ENCODE results near the gene MDM2.
A peak's percentile ranks its signal among the peaks of the same experiment; 100 is the strongest.

MDM2 gene

DNA sequence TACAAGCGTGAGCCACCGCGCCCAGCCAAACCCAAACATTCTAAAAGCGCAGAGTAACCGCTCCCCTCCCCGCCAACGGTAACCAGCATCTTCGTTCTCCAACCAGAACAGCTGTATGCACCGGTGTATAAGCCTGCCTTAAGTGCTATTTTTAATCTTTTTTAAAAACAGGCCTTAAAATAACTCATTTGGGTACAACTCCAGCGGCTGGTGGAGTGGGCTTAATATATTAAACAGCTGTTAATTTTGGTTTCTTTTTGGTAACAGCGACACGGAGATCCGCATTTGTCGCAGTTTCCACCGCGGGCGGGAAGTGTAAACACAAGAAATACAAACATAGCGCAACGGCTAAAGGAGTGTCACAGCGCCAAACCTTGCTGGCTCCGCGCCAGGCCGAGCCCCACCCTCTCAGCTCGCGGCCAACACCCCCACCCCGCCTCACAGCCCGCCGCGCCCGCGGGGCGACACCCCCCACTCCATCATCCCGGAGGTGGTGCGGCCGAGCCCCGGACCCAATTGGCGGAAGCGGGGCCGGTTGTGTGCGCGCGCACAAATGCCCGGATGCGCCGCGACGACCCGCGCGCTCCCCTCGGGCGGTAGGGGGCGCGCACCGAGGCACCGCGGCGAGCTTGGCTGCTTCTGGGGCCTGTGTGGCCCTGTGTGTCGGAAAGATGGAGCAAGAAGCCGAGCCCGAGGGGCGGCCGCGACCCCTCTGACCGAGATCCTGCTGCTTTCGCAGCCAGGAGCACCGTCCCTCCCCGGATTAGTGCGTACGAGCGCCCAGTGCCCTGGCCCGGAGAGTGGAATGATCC is at the start of gene MDM2:
MDM2 (plus strand) TSS at position 602 of the 812 bp plus-strand sequence. CDS start 301 bp downstream, outside the sequence.
- peaks cover 10% of the 10 kb centered on the region for H3K4me1 ChIP-seq (ENCODE audit: control insufficient read depth, low read depth, low read length)
- H3K27me3 ChIP-seq (ENCODE audit: control insufficient read depth, insufficient read depth, low read length), result no peaks in the 10 kb centered on the region
- peak within 1 kb of the TSS; percentile 100 for H3K9ac ChIP-seq (ENCODE audit: low read length)

GRCh38 chr12:68759852-68760251 is 48.1 kb upstream of the MDM2 start:
- H3K9me3 ChIP-seq (ENCODE audit: control insufficient read depth, low read depth, low read length), result no peaks in the 10 kb centered on the region
- no peak overlapping the region for H3K9ac ChIP-seq (ENCODE audit: low read length)
- H3K4me1 ChIP-seq (ENCODE audit: control insufficient read depth, low read depth, low read length), result no peaks in the 10 kb centered on the region
- H3K27ac ChIP-seq (ENCODE audit: low read length), result no peak overlapping the region
- no peak overlapping the region for H3K4me3 ChIP-seq (ENCODE audit: low read length)
- H3K27me3 ChIP-seq (ENCODE audit: control insufficient read depth, insufficient read depth, low read length), result no peaks in the 10 kb centered on the region
- H3K36me3 ChIP-seq (ENCODE audit: control insufficient read depth, low read depth, low read length), result peaks cover 20% of the 10 kb centered on the region

More for the DNA sequence above, at the start of gene MDM2:
- Histone ChIP-seq H3K4me3 (ENCODE audit: low read length) (peak within 1 kb of the TSS; percentile 76), H3K36me3 (ENCODE audit: control insufficient read depth, low read depth, low read length) (peaks cover 15% of the 10 kb centered on the region), H3K27ac (ENCODE audit: low read length) (peak within 1 kb of the TSS; percentile 98), H3K9me3 (ENCODE audit: control insufficient read depth, low read depth, low read length) (no peaks in the 10 kb centered on the region)

DNA sequence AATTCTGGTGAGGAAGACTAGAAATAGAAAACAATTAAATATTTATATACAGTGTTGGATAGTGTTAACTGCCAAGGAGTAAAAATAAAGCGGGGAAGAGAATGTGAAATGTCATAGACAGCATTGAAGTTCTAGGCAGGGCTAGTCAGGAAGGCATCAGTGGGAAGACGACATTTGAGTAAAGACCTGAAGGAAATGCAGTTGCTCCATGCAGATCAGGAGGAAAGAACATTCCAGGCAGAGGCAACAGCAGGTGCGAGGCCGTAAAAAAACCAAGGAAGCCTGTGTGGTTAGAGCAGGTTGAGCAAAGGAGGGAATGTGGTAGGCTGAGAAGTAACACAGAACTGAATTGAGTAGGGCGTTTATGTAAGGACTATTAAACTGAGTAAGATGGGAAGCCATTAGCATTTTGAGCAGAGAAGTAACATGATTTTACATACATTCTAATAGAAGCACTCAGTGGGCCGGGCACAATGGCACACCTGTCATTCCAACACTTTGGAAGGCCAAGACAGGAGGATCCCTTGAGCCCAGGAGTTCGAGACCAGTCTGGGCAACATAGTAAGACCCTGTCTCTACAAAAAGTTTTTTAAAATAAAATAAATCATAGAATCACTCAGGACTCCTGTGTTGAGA is 47.1 kb upstream of the MDM2 start:
- no peak overlapping the region for H3K4me3 ChIP-seq (ENCODE audit: low read length)
- no peaks in the 10 kb centered on the region for H3K4me1 ChIP-seq (ENCODE audit: control insufficient read depth, low read depth, low read length)
- H3K9ac ChIP-seq (ENCODE audit: low read length), result no peak overlapping the region
- no peak overlapping the region for H3K27ac ChIP-seq (ENCODE audit: low read length)
- no peaks in the 10 kb centered on the region for H3K9me3 ChIP-seq (ENCODE audit: control insufficient read depth, low read depth, low read length)
- H3K27me3 ChIP-seq (ENCODE audit: control insufficient read depth, insufficient read depth, low read length), result no peaks in the 10 kb centered on the region
- H3K36me3 ChIP-seq (ENCODE audit: control insufficient read depth, low read depth, low read length), result peaks cover 11% of the 10 kb centered on the region

DNA sequence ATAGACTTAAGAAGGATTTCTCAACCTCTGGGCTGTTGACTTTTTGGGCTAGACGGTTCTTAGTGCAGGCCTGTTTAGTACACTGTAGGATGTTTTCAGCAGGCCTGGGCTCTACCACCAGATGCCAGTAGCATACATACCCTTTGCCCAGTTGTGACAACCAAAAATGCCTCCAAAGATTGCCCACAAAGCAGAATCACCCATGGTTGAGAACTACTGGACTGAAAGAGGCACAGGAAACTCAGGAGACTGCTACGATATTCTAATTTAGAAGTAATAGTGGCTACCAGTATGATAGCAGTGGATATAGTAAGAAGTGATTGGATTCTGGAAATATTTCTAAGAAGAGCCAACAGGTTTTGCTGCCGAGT is 46.5 kb upstream of the MDM2 start:
- no peaks in the 10 kb centered on the region for H3K27me3 ChIP-seq (ENCODE audit: control insufficient read depth, insufficient read depth, low read length)
- no peak overlapping the region for H3K4me3 ChIP-seq (ENCODE audit: low read length)
- H3K4me1 ChIP-seq (ENCODE audit: control insufficient read depth, low read depth, low read length), result no peaks in the 10 kb centered on the region
- no peaks in the 10 kb centered on the region for H3K9me3 ChIP-seq (ENCODE audit: control insufficient read depth, low read depth, low read length)
- peaks cover 8% of the 10 kb centered on the region for H3K36me3 ChIP-seq (ENCODE audit: control insufficient read depth, low read depth, low read length)
- no peak overlapping the region for H3K9ac ChIP-seq (ENCODE audit: low read length)
- H3K27ac ChIP-seq (ENCODE audit: low read length), result no peak overlapping the region

DNA sequence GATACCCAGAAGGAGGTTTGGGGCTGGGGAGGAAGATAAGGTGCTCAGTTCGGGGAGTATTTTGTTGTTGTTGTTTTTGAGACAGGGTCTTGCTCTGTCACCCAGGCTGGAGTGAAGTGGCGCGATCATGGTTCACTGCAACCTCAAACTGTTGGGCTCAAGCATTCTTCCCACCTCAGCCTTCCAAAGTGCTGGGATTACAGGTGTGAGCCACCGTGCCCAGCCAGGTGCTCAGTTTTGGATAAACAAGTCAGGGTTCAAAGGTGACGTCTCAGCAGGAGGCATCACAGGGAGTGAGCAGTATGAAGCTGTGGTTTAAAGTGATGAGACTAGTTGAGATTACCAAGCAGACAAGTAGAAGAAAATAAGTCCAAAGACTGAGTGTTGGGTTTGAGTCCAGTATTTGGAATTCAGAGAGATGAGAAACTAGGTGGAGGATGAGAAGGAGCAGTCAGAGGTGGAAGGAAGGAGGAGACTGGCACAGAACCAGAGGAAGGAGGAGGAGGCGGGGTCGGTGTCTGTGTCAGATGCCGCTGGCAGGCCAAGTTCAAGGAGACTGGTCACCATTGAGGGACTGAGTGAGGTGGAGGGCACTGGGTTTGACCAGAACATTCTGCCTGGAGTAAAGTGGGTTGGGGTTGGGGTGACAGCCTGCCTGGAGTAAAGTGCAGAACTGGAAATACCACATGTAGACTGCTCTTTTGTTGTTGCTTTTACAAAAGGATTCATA is 45.9 kb upstream of the MDM2 start:
- Histone ChIP-seq H3K27me3 (ENCODE audit: control insufficient read depth, insufficient read depth, low read length) (no peaks in the 10 kb centered on the region), H3K36me3 (ENCODE audit: control insufficient read depth, low read depth, low read length) (peaks cover 12% of the 10 kb centered on the region)

DNA sequence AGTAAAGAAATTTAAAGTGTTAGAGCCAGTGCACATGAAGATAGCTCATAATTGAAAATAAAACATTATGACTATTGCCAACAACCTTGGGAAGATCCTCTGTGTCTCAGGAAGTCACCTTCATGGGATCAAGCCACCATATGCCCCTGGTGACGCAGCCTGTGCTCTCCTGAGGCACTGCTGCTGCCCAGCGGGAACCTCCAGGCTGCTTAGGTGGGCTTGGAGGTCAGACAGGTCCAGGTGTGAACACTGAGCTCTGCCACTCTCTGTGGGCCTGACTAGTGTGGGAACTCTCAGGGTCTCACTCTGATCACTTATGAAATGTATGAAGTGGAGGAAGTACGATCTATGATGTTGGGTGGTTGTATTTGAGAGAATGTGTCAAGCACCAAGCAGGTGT is 45.3 kb upstream of the MDM2 start:
- Histone ChIP-seq H3K27ac (ENCODE audit: low read length) (no peak overlapping the region), H3K36me3 (ENCODE audit: control insufficient read depth, low read depth, low read length) (peaks cover 12% of the 10 kb centered on the region), H3K4me1 (ENCODE audit: control insufficient read depth, low read depth, low read length) (no peaks in the 10 kb centered on the region), H3K27me3 (ENCODE audit: control insufficient read depth, insufficient read depth, low read length) (no peaks in the 10 kb centered on the region), H3K4me3 (ENCODE audit: low read length) (no peak overlapping the region), H3K9ac (ENCODE audit: low read length) (no peak overlapping the region), H3K9me3 (ENCODE audit: control insufficient read depth, low read depth, low read length) (no peaks in the 10 kb centered on the region)

More for the DNA sequence above, 45.9 kb upstream of the MDM2 start:
- H3K4me1 ChIP-seq (ENCODE audit: control insufficient read depth, low read depth, low read length), result no peaks in the 10 kb centered on the region
- no peak overlapping the region for H3K4me3 ChIP-seq (ENCODE audit: low read length)
- H3K9ac ChIP-seq (ENCODE audit: low read length), result no peak overlapping the region
- H3K9me3 ChIP-seq (ENCODE audit: control insufficient read depth, low read depth, low read length), result no peaks in the 10 kb centered on the region
- H3K27ac ChIP-seq (ENCODE audit: low read length), result no peak overlapping the region

- no peaks in the 10 kb centered on the region for H3K27me3 ChIP-seq (ENCODE audit: control insufficient read depth, insufficient read depth, low read length)
Observed at GRCh38 chr12:68765696-68766095, 42.3 kb upstream of the MDM2 start.

DNA sequence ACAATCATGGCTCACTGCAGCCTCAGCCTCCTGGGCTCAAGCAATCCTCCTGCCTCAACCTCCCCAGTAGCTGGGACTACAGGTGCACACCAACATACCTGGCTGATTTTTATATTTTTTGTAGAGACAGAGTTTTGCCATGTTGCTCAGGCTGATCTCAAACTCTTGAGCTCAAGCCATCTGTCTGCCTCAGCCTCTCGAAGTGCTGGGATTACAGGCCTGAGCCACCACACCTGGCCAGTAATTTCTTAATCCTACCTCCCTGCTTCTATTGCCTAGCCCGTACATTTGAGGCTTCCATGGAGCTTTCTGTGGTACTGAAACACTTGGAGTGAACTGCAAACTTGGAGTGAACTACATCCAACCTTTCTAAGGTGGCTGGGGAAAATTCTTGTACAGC is 41.3 kb upstream of the MDM2 start:
- Histone ChIP-seq H3K4me1 (ENCODE audit: control insufficient read depth, low read depth, low read length) (no peaks in the 10 kb centered on the region), H3K9ac (ENCODE audit: low read length) (no peak overlapping the region), H3K9me3 (ENCODE audit: control insufficient read depth, low read depth, low read length) (no peaks in the 10 kb centered on the region), H3K36me3 (ENCODE audit: control insufficient read depth, low read depth, low read length) (peaks cover 4% of the 10 kb centered on the region), H3K4me3 (ENCODE audit: low read length) (no peak overlapping the region), H3K27me3 (ENCODE audit: control insufficient read depth, insufficient read depth, low read length) (no peaks in the 10 kb centered on the region), H3K27ac (ENCODE audit: low read length) (no peak overlapping the region)

More at GRCh38 chr12:68765696-68766095, 42.3 kb upstream of the MDM2 start:
- H3K9me3 ChIP-seq (ENCODE audit: control insufficient read depth, low read depth, low read length), result no peaks in the 10 kb centered on the region
- H3K9ac ChIP-seq (ENCODE audit: low read length), result no peak overlapping the region
- no peak overlapping the region for H3K4me3 ChIP-seq (ENCODE audit: low read length)
- H3K27ac ChIP-seq (ENCODE audit: low read length), result no peak overlapping the region
- H3K36me3 ChIP-seq (ENCODE audit: control insufficient read depth, low read depth, low read length), result peaks cover 4% of the 10 kb centered on the region
- no peaks in the 10 kb centered on the region for H3K4me1 ChIP-seq (ENCODE audit: control insufficient read depth, low read depth, low read length)

- H3K36me3 ChIP-seq (ENCODE audit: control insufficient read depth, low read depth, low read length), result peaks cover 4% of the 10 kb centered on the region
- H3K4me3 ChIP-seq (ENCODE audit: low read length), result no peak overlapping the region
- H3K9ac ChIP-seq (ENCODE audit: low read length), result no peak overlapping the region
- no peak overlapping the region for H3K27ac ChIP-seq (ENCODE audit: low read length)
- no peaks in the 10 kb centered on the region for H3K27me3 ChIP-seq (ENCODE audit: control insufficient read depth, insufficient read depth, low read length)
- H3K4me1 ChIP-seq (ENCODE audit: control insufficient read depth, low read depth, low read length), result no peaks in the 10 kb centered on the region
- H3K9me3 ChIP-seq (ENCODE audit: control insufficient read depth, low read depth, low read length), result no peaks in the 10 kb centered on the region
Observed at GRCh38 chr12:68767191-68767590, 40.8 kb upstream of the MDM2 start.

DNA sequence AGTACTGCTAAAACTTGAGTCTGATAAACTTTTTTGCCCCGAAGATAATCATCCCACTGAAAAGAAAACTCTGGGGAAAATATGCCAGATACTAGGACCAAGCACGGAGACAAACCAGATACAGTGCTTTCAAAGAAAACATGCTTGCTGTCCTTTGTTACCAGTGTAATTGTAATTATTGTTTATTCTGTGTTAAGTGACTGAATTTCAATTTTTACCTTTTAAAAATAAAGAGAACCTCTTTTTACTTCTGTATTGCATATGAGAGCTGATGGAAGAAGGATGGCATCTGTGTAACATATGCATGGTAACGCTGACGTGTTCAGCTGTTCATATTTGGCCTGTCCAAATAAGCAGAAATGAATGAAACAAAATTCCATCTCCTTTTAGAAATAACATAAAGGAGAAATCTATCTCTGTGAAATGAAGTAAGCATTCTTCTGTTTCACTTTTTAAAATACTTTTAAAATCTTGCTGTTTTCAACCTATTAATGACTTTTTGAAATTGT is 39.5 kb upstream of the MDM2 start:
- Histone ChIP-seq H3K9ac (ENCODE audit: low read length) (no peak overlapping the region), H3K4me1 (ENCODE audit: control insufficient read depth, low read depth, low read length) (no peaks in the 10 kb centered on the region), H3K36me3 (ENCODE audit: control insufficient read depth, low read depth, low read length) (peaks cover 4% of the 10 kb centered on the region), H3K9me3 (ENCODE audit: control insufficient read depth, low read depth, low read length) (no peaks in the 10 kb centered on the region), H3K4me3 (ENCODE audit: low read length) (no peak overlapping the region), H3K27me3 (ENCODE audit: control insufficient read depth, insufficient read depth, low read length) (no peaks in the 10 kb centered on the region), H3K27ac (ENCODE audit: low read length) (no peak overlapping the region)

DNA sequence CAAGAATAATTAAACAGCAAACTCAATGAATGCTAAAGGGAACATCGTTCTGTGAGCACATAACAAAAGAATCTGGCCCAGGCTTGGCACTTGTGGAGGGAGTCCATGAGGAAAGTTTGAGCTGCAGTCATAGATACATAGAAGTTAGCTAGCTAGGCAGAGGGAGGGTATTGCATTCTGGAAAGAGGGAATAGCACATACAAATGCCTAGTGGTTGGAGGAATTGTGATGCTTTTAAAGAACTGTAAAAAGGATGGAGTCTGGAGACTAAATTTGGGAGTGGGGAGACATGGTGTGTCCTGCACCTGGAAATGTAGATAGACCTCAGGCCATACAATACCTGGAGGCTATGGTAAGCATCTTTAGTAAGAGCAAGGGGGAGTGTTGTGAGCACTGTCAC is 38.0 kb upstream of the MDM2 start:
- H3K4me3 ChIP-seq (ENCODE audit: low read length), result no peak overlapping the region
- H3K9me3 ChIP-seq (ENCODE audit: control insufficient read depth, low read depth, low read length), result no peaks in the 10 kb centered on the region
- H3K36me3 ChIP-seq (ENCODE audit: control insufficient read depth, low read depth, low read length), result peaks cover 4% of the 10 kb centered on the region
- H3K9ac ChIP-seq (ENCODE audit: low read length), result no peak overlapping the region
- H3K4me1 ChIP-seq (ENCODE audit: control insufficient read depth, low read depth, low read length), result no peaks in the 10 kb centered on the region
- H3K27me3 ChIP-seq (ENCODE audit: control insufficient read depth, insufficient read depth, low read length), result no peaks in the 10 kb centered on the region
- H3K27ac ChIP-seq (ENCODE audit: low read length), result no peak overlapping the region
